ENCODE measurements around the gene GALNT12.
A peak's percentile ranks its signal among the peaks of the same experiment; 100 is the strongest.

GALNT12 gene

GRCh38 chr9:98855592-98855991 lies 48.1 kb downstream of the GALNT12 start:
- H3K4me3 ChIP-seq (ENCODE audit: low read depth, low read length, poor library complexity, severe bottlenecking) = no peak overlapping the region
- H3K9ac ChIP-seq (ENCODE audit: low read length) = no peak overlapping the region
- H3K27ac ChIP-seq (ENCODE audit: low read depth, low read length, poor library complexity, severe bottlenecking) = no peak overlapping the region
- no peak for TF ChIP-seq EZH2 (IDR thresholded peaks at IDR 0.05; ENCODE audit: borderline replicate concordance, low read length)
- no peaks in the 10 kb centered on the region; the same call in 1 of the 2 replicates for H3K27me3 ChIP-seq (ENCODE audit: insufficient read depth, low read length)
- H3K36me3 ChIP-seq (ENCODE audit: insufficient read depth, low read length) = no peaks in the 10 kb centered on the region
- no peaks in the 10 kb centered on the region for H3F3A ChIP-seq (ENCODE audit: insufficient read depth, low read length)
- no peak overlapping the region for H3K4me2 ChIP-seq (ENCODE audit: low read length)
- H4K20me1 ChIP-seq (ENCODE audit: insufficient read depth, low read length) = no peaks in the 10 kb centered on the region
- no peaks in the 10 kb centered on the region for H3K9me2 ChIP-seq (ENCODE audit: low read depth, low read length)
- no peaks in the 10 kb centered on the region for H3K79me2 ChIP-seq (ENCODE audit: insufficient read depth, low read length)
- no peak overlapping the region for H2AFZ ChIP-seq (ENCODE audit: low read length)
- peaks cover 3% of the 10 kb centered on the region; the same call in 1 of the 2 replicates for H3K9me3 ChIP-seq (ENCODE audit: low read length)
- H3K4me1 ChIP-seq (ENCODE audit: insufficient read depth, low read length, severe bottlenecking) = peaks cover 10% of the 10 kb centered on the region

DNA sequence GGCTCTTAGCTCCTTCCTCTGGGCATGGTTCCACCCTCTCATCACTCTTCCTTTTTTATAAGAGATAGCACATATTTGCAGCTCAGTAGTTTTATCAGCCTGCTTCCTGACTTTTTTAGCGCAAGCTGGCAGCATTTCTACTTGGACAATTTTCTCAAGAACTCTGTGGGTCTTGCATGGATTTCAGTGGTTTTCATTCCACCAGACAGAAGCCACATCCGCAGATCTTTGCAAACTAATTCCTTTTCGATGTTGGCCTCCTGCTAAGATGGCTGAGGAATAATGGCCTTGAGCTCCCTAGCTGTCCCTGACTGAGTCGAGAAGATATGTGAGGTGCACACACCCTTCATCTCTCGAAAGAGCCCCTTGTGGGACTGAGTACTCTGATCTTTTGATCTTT lies 49.5 kb downstream of the GALNT12 start:
- no peak overlapping the region for H3K4me2 ChIP-seq (ENCODE audit: low read length)
- peaks cover 3% of the 10 kb centered on the region; the same call in 1 of the 2 replicates for H3K9me3 ChIP-seq (ENCODE audit: low read length)
- no peaks in the 10 kb centered on the region for H3K79me2 ChIP-seq (ENCODE audit: insufficient read depth, low read length)
- no peak overlapping the region for H3K27ac ChIP-seq (ENCODE audit: low read depth, low read length, poor library complexity, severe bottlenecking)
- no peaks in the 10 kb centered on the region for H3F3A ChIP-seq (ENCODE audit: insufficient read depth, low read length)
- TF ChIP-seq CTCF (IDR thresholded peaks at IDR 0.05; ENCODE audit: low read length) (no peak), EZH2 (IDR thresholded peaks at IDR 0.05; ENCODE audit: borderline replicate concordance, low read length) (no peak)
- H3K27me3 ChIP-seq (ENCODE audit: insufficient read depth, low read length) = no peaks in the 10 kb centered on the region; the same call in 1 of the 2 replicates
- H3K9me2 ChIP-seq (ENCODE audit: low read depth, low read length) = no peaks in the 10 kb centered on the region
- no peaks in the 10 kb centered on the region for H4K20me1 ChIP-seq (ENCODE audit: insufficient read depth, low read length)
- no peak overlapping the region for H2AFZ ChIP-seq (ENCODE audit: low read length)
- H3K36me3 ChIP-seq (ENCODE audit: insufficient read depth, low read length) = no peaks in the 10 kb centered on the region
- no peak overlapping the region for H3K9ac ChIP-seq (ENCODE audit: low read length)
- peaks cover 11% of the 10 kb centered on the region for H3K4me1 ChIP-seq (ENCODE audit: insufficient read depth, low read length, severe bottlenecking)
- H3K4me3 ChIP-seq (ENCODE audit: low read depth, low read length, poor library complexity, severe bottlenecking) = no peak overlapping the region

- H3K9me2 ChIP-seq (ENCODE audit: low read depth, low read length) = no peaks in the 10 kb centered on the region
- H3K79me2 ChIP-seq (ENCODE audit: insufficient read depth, low read length) = no peaks in the 10 kb centered on the region
- no peaks in the 10 kb centered on the region; the same call in 1 of the 2 replicates for H3K27me3 ChIP-seq (ENCODE audit: insufficient read depth, low read length)
- H3K9ac ChIP-seq (ENCODE audit: low read length) = no peak overlapping the region
- no peaks in the 10 kb centered on the region for H3K36me3 ChIP-seq (ENCODE audit: insufficient read depth, low read length)
- no peak overlapping the region for H3K27ac ChIP-seq (ENCODE audit: low read depth, low read length, poor library complexity, severe bottlenecking)
- TF ChIP-seq EZH2 (IDR thresholded peaks at IDR 0.05; ENCODE audit: borderline replicate concordance, low read length) (no peak), CTCF (IDR thresholded peaks at IDR 0.05; ENCODE audit: low read length) (no peak)
- H2AFZ ChIP-seq (ENCODE audit: low read length) = no peak overlapping the region
- no peaks in the 10 kb centered on the region for H3F3A ChIP-seq (ENCODE audit: insufficient read depth, low read length)
- no peaks in the 10 kb centered on the region for H4K20me1 ChIP-seq (ENCODE audit: insufficient read depth, low read length)
- H3K4me3 ChIP-seq (ENCODE audit: low read depth, low read length, poor library complexity, severe bottlenecking) = no peak overlapping the region
- peaks cover 9% of the 10 kb centered on the region for H3K4me1 ChIP-seq (ENCODE audit: insufficient read depth, low read length, severe bottlenecking)
- H3K4me2 ChIP-seq (ENCODE audit: low read length) = no peak overlapping the region
- peaks cover 2% of the 10 kb centered on the region; the same call in 1 of the 2 replicates for H3K9me3 ChIP-seq (ENCODE audit: low read length)
These were observed 52.5 kb downstream of the GALNT12 start for GRCh38 chr9:98859941-98860340.

- H3K9me2 ChIP-seq (ENCODE audit: low read depth, low read length) = no peaks in the 10 kb centered on the region
- H3K9ac ChIP-seq (ENCODE audit: low read length) = no peak overlapping the region
- TF ChIP-seq CTCF (IDR thresholded peaks at IDR 0.05; ENCODE audit: low read length) (peak; percentile 58; the same call in 1 of the 2 replicates), EZH2 (IDR thresholded peaks at IDR 0.05; ENCODE audit: borderline replicate concordance, low read length) (no peak)
These were observed 53.4 kb downstream of the GALNT12 start for GRCh38 chr9:98860871-98861293.

More at GRCh38 chr9:98860871-98861293, 53.4 kb downstream of the GALNT12 start:
- H3K79me2 ChIP-seq (ENCODE audit: insufficient read depth, low read length) = no peaks in the 10 kb centered on the region
- no peak overlapping the region for H3K4me2 ChIP-seq (ENCODE audit: low read length)
- no peaks in the 10 kb centered on the region; the same call in 1 of the 2 replicates for H3K27me3 ChIP-seq (ENCODE audit: insufficient read depth, low read length)
- H3K9me3 ChIP-seq (ENCODE audit: low read length) = no peaks in the 10 kb centered on the region
- no peak overlapping the region for H2AFZ ChIP-seq (ENCODE audit: low read length)
- H3F3A ChIP-seq (ENCODE audit: insufficient read depth, low read length) = no peaks in the 10 kb centered on the region
- H3K27ac ChIP-seq (ENCODE audit: low read depth, low read length, poor library complexity, severe bottlenecking) = no peak overlapping the region
- H3K4me3 ChIP-seq (ENCODE audit: low read depth, low read length, poor library complexity, severe bottlenecking) = no peak overlapping the region
- no peaks in the 10 kb centered on the region for H4K20me1 ChIP-seq (ENCODE audit: insufficient read depth, low read length)
- peaks cover 9% of the 10 kb centered on the region for H3K4me1 ChIP-seq (ENCODE audit: insufficient read depth, low read length, severe bottlenecking)
- H3K36me3 ChIP-seq (ENCODE audit: insufficient read depth, low read length) = no peaks in the 10 kb centered on the region
